Stomach (tissue), 19 donors: Measurements from ENCODE around the gene CABP1. TPM values are rescaled to one million over a fixed set of nuclear protein-coding genes. Genes with fewer than 3 reads are reported as not detected.

Experiments used
- DNase-seq, 2 donors: peaks; one replicate each; pipeline versions ENCODE4 v3.0.0 to v3.0.0-alpha.2; 2013 to 2019
- H3K27ac ChIP-seq, 5 donors: fragments of 200-600 bp in 4 of 5; sonication (generic) in 4 of 5; one replicate each; pipeline ENCODE4 v1.5.1; 2013 to 2019; ENCODE audit warnings: mild to moderate bottlenecking in 1 of 5, moderate library complexity in 1 of 5
- H3K27me3 ChIP-seq, 3 donors: fragments of 200-600 bp; sonication (generic); one replicate each; pipeline ENCODE4 v1.5.1; 2017 to 2019; ENCODE audit warnings: mixed run types in 1 of 3
- H3K36me3 ChIP-seq, 4 donors: fragments of 200-600 bp; sonication (generic); 1 replicate in 3 of 4; 2 replicates in 1 of 4; pipeline ENCODE4 v1.5.1; 2016 to 2019
- H3K4me1 ChIP-seq, 4 donors: fragments of 200-600 bp; sonication (generic); one replicate each; pipeline ENCODE4 v1.5.1; 2016 to 2019
- H3K4me3 ChIP-seq, 4 donors: fragments of 200-600 bp; sonication (generic) in 3 of 4; one replicate each; pipeline ENCODE4 v1.5.1; 2016 to 2019; ENCODE audit warnings: mild to moderate bottlenecking in 1 of 4
- H3K9me3 ChIP-seq, 4 donors: fragments of 200-600 bp; sonication (generic); one replicate each; pipeline ENCODE4 v1.5.1; 2016 to 2019
- EP300 ChIP-seq: sonication (generic); formaldehyde crosslinking; IDR thresholded peaks from one replicate; pipeline ENCODE4 v1.6.1; 2017; ENCODE audit warnings: antibody characterized with exemption
- POLR2A ChIP-seq, 4 donors: fragments of 450-650 bp; IDR thresholded peaks; one replicate each; pipeline ENCODE4 v1.6.1; 2016; ENCODE audit warnings: antibody characterized with exemption in 4 of 4, control low read depth in 2 of 4, mild to moderate bottlenecking in 1 of 4, moderate library complexity in 1 of 4
- POLR2AphosphoS5 ChIP-seq, 3 donors: sonication (generic); formaldehyde crosslinking; IDR thresholded peaks; one replicate each; pipeline ENCODE4 v1.6.1; 2016; ENCODE audit warnings: antibody characterized with exemption in 3 of 3
- WGBS, 5 donors: extraction: QIAGEN DNeasy Blood & Tissue Kit in 3 of 5; methylation state at CpG; one replicate each; pipeline versions ENCODE4 v1.1.5 to v1.1.7; 2013 to 2018; 5-methylcytosine and 5-hydroxymethylcytosine counted together
- intact Hi-C: fragments of 100-400 bp; cut with DNase I; formaldehyde crosslinking; loops from one replicate; pipeline ENCODE4 v1.15.1; 2023; ENCODE audit warnings: low total_unique reads
- long read RNA-seq, 10 donors: transcript quantifications; one replicate each; lab custom pipeline, GENCODE V29; 2026
- polyA plus RNA-seq, 3 donors: library from polyadenylated mRNA; stranded (reverse); fragments of 200-250 nt; gene quantifications; one replicate each; pipeline ENCODE4 v1.2.3, GENCODE V29; 2013
- total RNA-seq, 5 donors: library from RNA; depleted of rRNA; stranded (reverse); fragments of >200 nt; gene quantifications; one replicate each; pipeline versions ENCODE4 v1.1.0 to v1.2.3, GENCODE V29; 2014 to 2016
- TF ChIP-seq, protein P1 (sequence below), 7 experiments: fragments of 450-650 bp in 4 of 7; fragments of 200-600 bp in 3 of 7; sonication (generic) in 3 of 7; IDR thresholded peaks; one replicate each; pipeline ENCODE4 v1.5.1; 2016 to 2019; ENCODE audit warnings: antibody characterized with exemption in 7 of 7, control low read depth in 2 of 7, mild to moderate bottlenecking in 1 of 7
- donor health status: healthy with polysubstance abuse.
- donor health status: Bipolar disorder and iron deficiency.
- donor health status: healthy.

The CABP1 gene
- total RNA-seq, result 1 to 10 TPM in 2 of 5 donors, not detected in 3; 1.1 to 2.0 TPM
- polyA plus RNA-seq, result 1 to 10 TPM; 1.5 to 2.4 (median 2.0) TPM
- long read RNA-seq, donor 1, result 0 reads
- long read RNA-seq, donor 2, result 0 reads
- long read RNA-seq, donor 3, result 0 reads
- long read RNA-seq, donor 4, result 0 reads
- long read RNA-seq, donor 5, result 0 reads
- long read RNA-seq, donor 6, result 0 reads
- long read RNA-seq, donor 7, result 0 reads
- long read RNA-seq, donor 8, result 0 reads
- long read RNA-seq, donor 9, partial matches to known transcripts, result 0 of 2 reads
- long read RNA-seq, donor 9, other reads (novel, unspliced or antisense), result 0 of 2 reads
- long read RNA-seq, donor 10, result 0 reads

DNA sequence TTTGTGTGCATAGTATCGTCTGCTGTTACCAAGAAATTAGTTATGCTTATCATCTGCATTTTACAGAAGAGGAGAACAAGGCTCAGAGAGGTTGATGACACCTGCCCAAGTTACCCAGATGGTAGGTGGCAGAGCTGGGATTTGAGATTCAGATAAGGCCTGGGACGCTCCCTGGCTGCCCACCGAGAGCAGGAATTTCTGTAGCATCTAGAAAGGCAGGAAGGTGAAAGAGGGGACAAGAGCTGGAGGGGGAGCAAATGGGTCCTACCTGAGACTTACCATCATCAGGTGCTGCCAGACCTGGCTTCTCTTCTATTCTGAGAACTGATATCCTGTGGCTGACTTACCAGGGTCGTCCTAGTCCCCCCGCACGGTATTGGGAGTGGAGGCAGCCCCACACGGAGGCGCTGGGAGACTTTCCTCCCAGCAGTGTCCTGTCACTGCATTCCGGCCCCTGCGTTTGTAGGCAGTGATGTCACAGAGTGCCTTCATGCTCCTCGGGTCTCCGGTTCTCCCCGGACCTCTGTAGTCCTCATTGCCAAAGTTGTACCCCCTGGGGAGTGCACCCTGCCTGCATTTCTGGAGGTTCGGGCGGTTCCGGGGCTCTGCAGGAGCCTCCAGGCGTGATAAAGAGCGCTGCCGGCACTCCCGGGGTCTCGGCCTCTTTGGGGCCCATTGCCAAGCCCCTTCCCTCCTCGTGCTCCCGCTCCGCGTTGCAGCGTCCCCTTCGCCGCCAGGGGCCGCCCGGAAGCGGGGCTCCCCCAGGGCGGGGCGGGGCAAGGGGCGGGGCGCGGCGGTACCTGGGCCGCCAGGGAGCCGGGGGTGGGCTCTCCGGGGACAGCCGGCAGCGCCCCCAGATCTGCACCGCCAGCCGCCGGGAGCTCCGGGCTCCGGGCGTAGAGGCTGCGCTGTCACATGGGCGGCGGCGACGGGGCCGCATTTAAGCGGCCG is at the start of gene CABP1:
CABP1 (plus strand) TSS at position 856 of the 951 bp plus-strand sequence; CDS start at position 916, 60 bp downstream.
- WGBS, 5 donors, result 7 to 24% (median 13%) methylated on average over 17 to 56 of the region's 56 CpGs
- Histone ChIP-seq H3K4me1 (peaks cover 17 to 22% (median 19%) of the 10 kb centered on the region in 4 donors), H3K36me3 (no peaks in the 10 kb centered on the region), H3K4me3 (peak within 1 kb of the TSS; percentile 47 to 65 (median 56)), H3K27ac (peak within 1 kb of the TSS in 1 of 5 donors; percentile 18), H3K9me3 (no peaks in the 10 kb centered on the region), H3K27me3 (peaks cover 0 to 58% (median 40%) of the 10 kb centered on the region in 3 donors)
- no peak for TF ChIP-seq POLR2AphosphoS5 (IDR thresholded peaks at IDR 0.05)
- TF ChIP-seq, protein P1, sequence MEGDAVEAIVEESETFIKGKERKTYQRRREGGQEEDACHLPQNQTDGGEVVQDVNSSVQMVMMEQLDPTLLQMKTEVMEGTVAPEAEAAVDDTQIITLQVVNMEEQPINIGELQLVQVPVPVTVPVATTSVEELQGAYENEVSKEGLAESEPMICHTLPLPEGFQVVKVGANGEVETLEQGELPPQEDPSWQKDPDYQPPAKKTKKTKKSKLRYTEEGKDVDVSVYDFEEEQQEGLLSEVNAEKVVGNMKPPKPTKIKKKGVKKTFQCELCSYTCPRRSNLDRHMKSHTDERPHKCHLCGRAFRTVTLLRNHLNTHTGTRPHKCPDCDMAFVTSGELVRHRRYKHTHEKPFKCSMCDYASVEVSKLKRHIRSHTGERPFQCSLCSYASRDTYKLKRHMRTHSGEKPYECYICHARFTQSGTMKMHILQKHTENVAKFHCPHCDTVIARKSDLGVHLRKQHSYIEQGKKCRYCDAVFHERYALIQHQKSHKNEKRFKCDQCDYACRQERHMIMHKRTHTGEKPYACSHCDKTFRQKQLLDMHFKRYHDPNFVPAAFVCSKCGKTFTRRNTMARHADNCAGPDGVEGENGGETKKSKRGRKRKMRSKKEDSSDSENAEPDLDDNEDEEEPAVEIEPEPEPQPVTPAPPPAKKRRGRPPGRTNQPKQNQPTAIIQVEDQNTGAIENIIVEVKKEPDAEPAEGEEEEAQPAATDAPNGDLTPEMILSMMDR (IDR thresholded peaks at IDR 0.05), result peak in 5 of 7 experiments; percentile 8 to 39 (median 17)
- peak; percentile 58 to 70 for DNase-seq
- intact Hi-C loops, result no loop called here

DNA sequence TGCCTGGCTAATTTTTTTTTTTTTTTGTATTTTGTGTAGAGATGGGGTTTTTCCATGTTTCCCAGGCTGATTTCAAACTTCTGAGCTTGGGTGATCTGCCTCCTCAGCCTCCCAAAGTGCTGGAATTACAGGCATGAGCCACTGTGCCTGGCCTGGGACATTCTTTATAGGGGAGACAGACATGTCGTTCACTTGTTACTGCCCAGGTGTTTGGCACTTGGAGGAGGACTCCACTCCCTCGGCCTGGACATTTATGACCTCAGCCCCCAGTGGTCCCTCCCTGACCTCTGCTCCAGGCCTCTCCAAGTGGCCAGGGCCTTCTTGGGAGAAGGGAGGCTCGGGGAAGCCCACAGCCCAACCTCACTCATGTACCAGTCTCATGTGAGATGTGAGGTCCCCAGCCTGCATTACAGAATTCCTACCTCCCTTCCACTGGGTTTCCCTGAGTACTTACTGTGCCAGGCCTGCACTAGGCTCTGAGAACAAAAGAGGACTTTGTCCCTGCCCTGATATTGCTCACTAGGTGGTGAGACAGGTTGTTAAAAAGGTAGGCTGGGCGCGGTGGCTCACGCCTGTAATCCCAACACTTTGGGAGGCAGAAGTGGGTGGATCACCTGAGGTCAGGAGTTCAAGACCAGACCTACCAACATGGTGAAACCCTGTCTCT is 49.6 kb upstream of the CABP1 start:
- DNase-seq, result peak in 1 of 2 donors; percentile 58
- TF ChIP-seq POLR2AphosphoS5 (IDR thresholded peaks at IDR 0.05) (peak in 1 of 3 donors; percentile 35), POLR2A (IDR thresholded peaks at IDR 0.05) (no peak)
- peaks cover 0 to 4% (median 0%) of the 10 kb centered on the region in 3 donors for H3K27me3 ChIP-seq
- H3K27ac ChIP-seq, result peak overlapping the region in 3 of 5 donors; percentile 3 to 57 (median 8)
- H3K9me3 ChIP-seq, result no peaks in the 10 kb centered on the region
- 56 to 65% (median 62%) methylated on average over 6 of the region's 6 CpGs for WGBS, 5 donors
- H3K4me3 ChIP-seq, result no peak overlapping the region
- no peaks in the 10 kb centered on the region for H3K4me1 ChIP-seq
- no peaks in the 10 kb centered on the region for H3K36me3 ChIP-seq
- intact Hi-C loops, result no loop called here

DNA sequence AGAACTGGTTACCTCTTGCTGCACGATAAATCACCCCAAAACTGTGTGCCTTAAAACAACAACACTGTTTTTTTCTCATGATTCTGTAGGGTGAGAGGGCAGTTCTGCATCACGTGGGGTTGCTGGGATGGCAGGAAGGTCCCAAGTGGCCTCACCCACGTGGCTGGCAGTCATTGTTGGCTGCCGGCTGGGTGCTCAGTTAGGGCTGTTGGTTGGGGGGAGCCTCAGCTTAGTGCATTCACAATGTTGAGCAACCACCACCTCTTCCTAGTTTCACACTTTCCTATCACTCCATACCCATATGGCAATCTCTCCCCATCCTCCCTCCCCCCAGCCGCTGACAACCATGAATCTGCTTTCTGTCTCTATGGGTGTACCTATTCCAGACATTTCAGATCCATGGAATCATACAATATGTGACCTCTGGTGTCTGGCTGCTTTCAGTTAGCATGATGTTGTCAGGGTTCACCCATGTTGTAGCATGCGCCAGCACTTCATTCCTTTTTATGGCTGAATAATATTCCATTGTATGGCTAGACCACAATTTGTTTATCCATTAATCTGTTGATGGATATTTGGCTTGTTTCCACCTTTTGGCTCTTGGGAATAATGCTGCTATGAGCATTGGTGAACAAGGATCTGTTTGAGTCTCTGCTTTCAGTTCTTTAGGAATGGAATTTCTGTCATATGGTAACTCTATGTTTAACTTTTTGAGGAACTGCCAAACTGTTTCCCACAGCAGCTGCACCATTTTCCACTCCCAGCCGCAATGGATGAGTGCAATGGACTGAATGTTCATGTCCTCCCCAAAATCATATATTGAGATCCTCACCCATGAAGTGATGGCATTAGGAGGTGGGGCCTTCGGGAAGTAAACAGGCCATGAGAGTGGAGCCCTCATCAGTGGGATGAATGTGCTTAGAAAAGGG is 48.0 kb upstream of the CABP1 start:
- no peak overlapping the region for H3K27ac ChIP-seq
- H3K4me3 ChIP-seq, result no peak overlapping the region
- peaks cover 0 to 6% (median 0%) of the 10 kb centered on the region in 3 donors for H3K27me3 ChIP-seq
- H3K4me1 ChIP-seq, result no peaks in the 10 kb centered on the region
- TF ChIP-seq POLR2AphosphoS5 (IDR thresholded peaks at IDR 0.05), result no peak
- TF ChIP-seq, protein P1 (IDR thresholded peaks at IDR 0.05), result no peak
- no peak for TF ChIP-seq POLR2A (IDR thresholded peaks at IDR 0.05)
- TF ChIP-seq EP300, result no peak
- intact Hi-C loops, result no loop called here
- WGBS, 5 donors, result 72 to 81% (median 75%) methylated on average over 8 of the region's 8 CpGs
- H3K36me3 ChIP-seq, result no peaks in the 10 kb centered on the region
- no peaks in the 10 kb centered on the region for H3K9me3 ChIP-seq
- DNase-seq, result no peak

DNA sequence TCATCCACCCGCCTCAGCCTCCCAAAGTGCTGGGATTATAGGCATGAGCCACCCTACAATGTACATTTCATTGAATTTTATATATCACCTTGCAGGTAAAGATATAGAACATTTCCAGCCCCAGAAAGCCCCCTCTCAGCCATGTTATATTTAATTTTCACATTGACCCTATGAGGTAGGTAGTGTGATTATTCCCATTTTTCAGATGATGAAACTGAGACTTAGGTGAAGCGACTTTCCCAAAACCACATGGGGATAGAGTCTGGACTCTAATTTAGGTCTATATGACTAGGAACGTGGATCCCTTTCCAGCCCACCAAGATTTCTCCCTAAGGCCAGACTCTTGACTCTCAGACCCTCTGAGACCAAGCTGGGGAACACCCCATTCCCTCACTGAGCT is 43.5 kb upstream of the CABP1 start:
- TF ChIP-seq EP300 (no peak), POLR2AphosphoS5 (IDR thresholded peaks at IDR 0.05) (no peak), POLR2A (IDR thresholded peaks at IDR 0.05) (no peak)
- TF ChIP-seq, protein P1 (IDR thresholded peaks at IDR 0.05), result no peak
- Histone ChIP-seq H3K27me3 (peaks cover 0 to 21% (median 0%) of the 10 kb centered on the region in 3 donors), H3K9me3 (no peaks in the 10 kb centered on the region), H3K4me1 (peaks cover 0 to 8% (median 0%) of the 10 kb centered on the region in 4 donors), H3K4me3 (no peak overlapping the region), H3K27ac (no peak overlapping the region), H3K36me3 (no peaks in the 10 kb centered on the region)
- intact Hi-C loops, result no loop called here
- DNase-seq, result no peak
- WGBS, 5 donors, result 94 to 100% (median 97%) methylated on average over 3 of the region's 3 CpGs
